GM23248 (cell line): ENCODE results near the gene MIB2.
"Not testable (repeated sequence)": the region's sequence is repeated elsewhere in the genome, so short reads cannot be mapped to it uniquely, and the experiment has no call there.

Experiments
- EZH2 ChIP-seq: fragments of 200-600 bp; sonication (generic); IDR thresholded peaks from 2 replicates; pipeline ENCODE4 v1.6.1; 2018; ENCODE audit warnings: antibody characterized with exemption, mild to moderate bottlenecking; ENCODE audit not compliant: insufficient read depth, poor library complexity, severe bottlenecking
- EZH2phosphoT487 ChIP-seq: fragments of 200-600 bp; sonication (generic); IDR thresholded peaks from 2 replicates; pipeline ENCODE4 v1.6.1; 2018; ENCODE audit warnings: antibody characterized with exemption, moderate library complexity, mild to moderate bottlenecking, low read depth; ENCODE audit not compliant: insufficient read depth

GRCh38 chr1:1640711-1641461, 25.6 kb downstream of the MIB2 start:
- not testable (repeated sequence) for TF ChIP-seq EZH2, EZH2phosphoT487
